Small intestine (tissue), 7 donors: ENCODE data around the gene PRM1. TPM values are rescaled to one million over a fixed set of nuclear protein-coding genes. Genes with fewer than 3 reads are reported as not detected.
A peak's percentile ranks its signal among the peaks of the same experiment; 100 is the strongest.
"Not testable (repeated sequence)": the region's sequence is repeated elsewhere in the genome, so short reads cannot be mapped to it uniquely, and the experiment has no call there.

Experiments used
- DNase-seq, 2 donors: peaks; one replicate each; pipeline versions ENCODE4 v3.0.0 to v3.0.0-alpha.2; 2013
- FAIRE-seq: peaks from 2 replicates; lab custom pipeline; 2012; peaks lifted over from hg19 to GRCh38; lab: Jason Lieb, UNC
- H3K27ac ChIP-seq, 3 donors: one replicate each; pipeline ENCODE4 v1.5.1; 2013; ENCODE audit warnings: low read length in 2 of 3, mild to moderate bottlenecking in 2 of 3, control low read depth in 1 of 3, inconsistent platforms in 1 of 3, low read depth in 1 of 3, moderate library complexity in 1 of 3
- H3K27me3 ChIP-seq, 3 donors: one replicate each; pipeline ENCODE4 v1.6.1; 2013; ENCODE audit warnings: low read length in 3 of 3, inconsistent platforms in 1 of 3; ENCODE audit not compliant: control insufficient read depth in 3 of 3, insufficient read depth in 3 of 3
- H3K36me3 ChIP-seq, 3 donors: one replicate each; pipeline ENCODE4 v1.6.1; 2013; ENCODE audit warnings: low read length in 3 of 3, inconsistent platforms in 1 of 3, low read depth in 1 of 3, mild to moderate bottlenecking in 1 of 3, moderate library complexity in 1 of 3; ENCODE audit not compliant: control insufficient read depth in 3 of 3, insufficient read depth in 2 of 3
- H3K4me1 ChIP-seq, 3 donors: one replicate each; pipeline ENCODE4 v1.6.1; 2013; ENCODE audit warnings: low read length in 2 of 3, inconsistent platforms in 1 of 3, low read depth in 1 of 3, mild to moderate bottlenecking in 1 of 3, moderate library complexity in 1 of 3; ENCODE audit not compliant: control insufficient read depth in 3 of 3, insufficient read depth in 2 of 3
- H3K4me3 ChIP-seq, 3 donors: one replicate each; pipeline ENCODE4 v1.5.1; 2013; ENCODE audit warnings: low read length in 3 of 3, control low read depth in 1 of 3, inconsistent platforms in 1 of 3, low read depth in 1 of 3, mild to moderate bottlenecking in 1 of 3, moderate library complexity in 1 of 3
- H3K9me3 ChIP-seq, 2 donors: one replicate each; pipeline ENCODE4 v1.6.1; 2013; ENCODE audit warnings: low read depth in 1 of 2, low read length in 1 of 2; ENCODE audit not compliant: control insufficient read depth in 2 of 2, insufficient read depth in 1 of 2
- WGBS, 3 donors: extraction: QIAGEN DNeasy Blood & Tissue Kit; methylation state at CpG; one replicate each; pipeline ENCODE4 v1.1.7; 2013; 5-methylcytosine and 5-hydroxymethylcytosine counted together
- polyA plus RNA-seq, 4 donors: library from polyadenylated mRNA; stranded (reverse) in 3 of 4; unstranded in 1 of 4; fragments of 200-250 nt in 3 of 4; fragments of 120-200 nt in 1 of 4; gene quantifications; one replicate each; pipeline versions ENCODE4 v1.2.1 to v1.2.3, GENCODE V29; 2013
- donor health status: healthy with polysubstance abuse.
- donor health status: control.
- donor health status: control.
- donor health status: Bipolar disorder and iron deficiency.
- donor health status: healthy.

Gene PRM1
- polyA plus RNA-seq, 4 donors: not detected

- Histone ChIP-seq H3K9me3 (peaks cover 0 to 3% of the 10 kb centered on the region in 2 donors), H3K36me3 (no peaks in the 10 kb centered on the region), H3K27ac (no peak overlapping the region), H3K4me1 (peaks cover 4 to 9% (median 6%) of the 10 kb centered on the region in 3 donors), H3K27me3 (no peaks in the 10 kb centered on the region), H3K4me3 (no peak overlapping the region)
- FAIRE-seq: no peak
- WGBS, 3 donors: 51 to 66% (median 55%) methylated on average over 4 of the region's 4 CpGs
- DNase-seq: no peak
These were observed 20.7 kb upstream of the PRM1 start for GRCh38 chr16:11301645-11302501.

GRCh38 chr16:11300560-11300892, 19.4 kb upstream of the PRM1 start:
- Histone ChIP-seq H3K9me3 (peaks cover 0 to 3% of the 10 kb centered on the region in 2 donors), H3K27ac (no peak overlapping the region), H3K4me1 (peaks cover 4 to 9% (median 7%) of the 10 kb centered on the region in 3 donors), H3K27me3 (no peaks in the 10 kb centered on the region), H3K4me3 (no peak overlapping the region), H3K36me3 (no peaks in the 10 kb centered on the region)
- WGBS, 3 donors: 92 to 93% (median 92%) methylated on average over 7 of the region's 7 CpGs
- no peak for DNase-seq
- FAIRE-seq: no peak

GRCh38 chr16:11299865-11300559, 18.9 kb upstream of the PRM1 start:
- Histone ChIP-seq H3K9me3 (peaks cover 0 to 3% of the 10 kb centered on the region in 2 donors), H3K27me3 (no peaks in the 10 kb centered on the region), H3K4me3 (no peak overlapping the region), H3K36me3 (no peaks in the 10 kb centered on the region), H3K27ac (no peak overlapping the region), H3K4me1 (peaks cover 4 to 9% (median 7%) of the 10 kb centered on the region in 3 donors)
- no peak for DNase-seq
- 83 to 87% (median 87%) methylated on average over 6 of the region's 6 CpGs for WGBS, 3 donors
- no peak for FAIRE-seq

GRCh38 chr16:11298950-11299547, 17.9 kb upstream of the PRM1 start:
- 83 to 86% (median 85%) methylated on average over 13 of the region's 13 CpGs for WGBS, 3 donors
- H3K27ac ChIP-seq, H3K4me1 ChIP-seq, FAIRE-seq, DNase-seq, H3K36me3 ChIP-seq, H3K4me3 ChIP-seq, H3K9me3 ChIP-seq, H3K27me3 ChIP-seq: not testable (repeated sequence)

GRCh38 chr16:11298143-11298900, 17.2 kb upstream of the PRM1 start:
- no peak for FAIRE-seq
- H3K27ac ChIP-seq: no peak overlapping the region

GRCh38 chr16:11297492-11298142, 16.5 kb upstream of the PRM1 start:
- Histone ChIP-seq H3K27ac (no peak overlapping the region), H3K4me1 (peaks cover 4 to 9% (median 7%) of the 10 kb centered on the region in 3 donors), H3K4me3 (peak overlapping the region in 1 of 3 donors; percentile 6), H3K36me3 (no peaks in the 10 kb centered on the region), H3K27me3 (no peaks in the 10 kb centered on the region), H3K9me3 (no peaks in the 10 kb centered on the region)
- WGBS, 3 donors: 9 to 11% (median 11%) methylated on average over 18 to 19 of the region's 19 CpGs
- DNase-seq (peak; percentile 51 to 61), FAIRE-seq (no peak)

More at GRCh38 chr16:11298143-11298900, 17.2 kb upstream of the PRM1 start:
- WGBS, 3 donors: 85 to 95% (median 93%) methylated on average over 5 of the region's 5 CpGs
- Histone ChIP-seq H3K27me3 (no peaks in the 10 kb centered on the region), H3K9me3 (no peaks in the 10 kb centered on the region), H3K4me3 (no peak overlapping the region), H3K4me1 (peaks cover 4 to 9% (median 7%) of the 10 kb centered on the region in 3 donors), H3K36me3 (no peaks in the 10 kb centered on the region)
- no peak for DNase-seq

GRCh38 chr16:11296706-11297491, 15.8 kb upstream of the PRM1 start:
- WGBS, 3 donors: 34 to 49% (median 35%) methylated on average over 10 of the region's 10 CpGs
- no peaks in the 10 kb centered on the region for H3K27me3 ChIP-seq
- H3K4me3 ChIP-seq: no peak overlapping the region
- DNase-seq: peak in 1 of 2 donors; percentile 31
- H3K4me1 ChIP-seq: peaks cover 4 to 9% (median 7%) of the 10 kb centered on the region in 3 donors
- H3K9me3 ChIP-seq: no peaks in the 10 kb centered on the region
- H3K27ac ChIP-seq: no peak overlapping the region
- no peaks in the 10 kb centered on the region for H3K36me3 ChIP-seq
- no peak for FAIRE-seq
